WERI-Rb-1 (cell line): Measurements from ENCODE around the gene ADGB.

ENCODE experiments used
- DNase-seq: peaks from one replicate; pipeline ENCODE4 v3.0.0-alpha.2; 2020
- H3K27ac ChIP-seq: fragments of 250-450 bp; sonication (Bioruptor Pico); 2 replicates; pipeline ENCODE4 v1.5.1; 2020; ENCODE audit warnings: mild to moderate bottlenecking, moderate library complexity
- H3K27me3 ChIP-seq: fragments of 250-450 bp; sonication (Bioruptor Pico); 2 replicates; pipeline ENCODE4 v1.5.1; 2021; ENCODE audit warnings: mild to moderate bottlenecking, low read depth, moderate library complexity; ENCODE audit not compliant: insufficient read depth, severe bottlenecking
- H3K36me3 ChIP-seq: fragments of 250-450 bp; sonication (Bioruptor Pico); 2 replicates; pipeline ENCODE4 v1.5.1; 2020; ENCODE audit warnings: mild to moderate bottlenecking, moderate library complexity
- H3K4me3 ChIP-seq: 2 replicates; pipeline ENCODE4 v1.5.1; 2011; ENCODE audit warnings: low read depth, mild to moderate bottlenecking, control low read depth, low read length
- H3K9me3 ChIP-seq: fragments of 250-450 bp; sonication (Bioruptor Pico); 2 replicates; pipeline ENCODE4 v1.5.1; 2021; ENCODE audit warnings: mild to moderate bottlenecking, moderate library complexity; ENCODE audit not compliant: severe bottlenecking
- CTCF ChIP-seq: IDR thresholded peaks from 2 replicates; pipeline ENCODE4 v1.5.1; 2011; ENCODE audit warnings: low read depth, mild to moderate bottlenecking, control low read depth, inconsistent platforms, low read length

The ADGB gene

GRCh38 chr6:146574211-146574610 is 24.6 kb upstream of the ADGB start:
- Histone ChIP-seq H3K27me3 (no peaks in the 10 kb centered on the region), H3K9me3 (no peaks in the 10 kb centered on the region), H3K4me3 (no peak overlapping the region), H3K36me3 (no peaks in the 10 kb centered on the region), H3K27ac (no peak overlapping the region)
- no peak for DNase-seq
- TF ChIP-seq CTCF, result no peak

GRCh38 chr6:146578054-146578453 is 20.7 kb upstream of the ADGB start:
- no peak for TF ChIP-seq CTCF
- Histone ChIP-seq H3K9me3 (no peaks in the 10 kb centered on the region), H3K27ac (no peak overlapping the region), H3K36me3 (no peaks in the 10 kb centered on the region), H3K4me3 (no peak overlapping the region), H3K27me3 (no peaks in the 10 kb centered on the region)
- DNase-seq, result no peak

GRCh38 chr6:146581968-146582367 is 16.8 kb upstream of the ADGB start:
- no peaks in the 10 kb centered on the region for H3K36me3 ChIP-seq
- H3K4me3 ChIP-seq, result no peak overlapping the region

GRCh38 chr6:146582857-146583256 is 15.9 kb upstream of the ADGB start:
- no peak overlapping the region for H3K27ac ChIP-seq
- no peaks in the 10 kb centered on the region for H3K27me3 ChIP-seq
- TF ChIP-seq CTCF, result no peak
- no peak overlapping the region for H3K4me3 ChIP-seq
- H3K36me3 ChIP-seq, result no peaks in the 10 kb centered on the region
- no peak for DNase-seq
- H3K9me3 ChIP-seq, result no peaks in the 10 kb centered on the region

More at GRCh38 chr6:146581968-146582367, 16.8 kb upstream of the ADGB start:
- no peak for TF ChIP-seq CTCF
- Histone ChIP-seq H3K27me3 (no peaks in the 10 kb centered on the region), H3K27ac (no peak overlapping the region), H3K9me3 (no peaks in the 10 kb centered on the region)
- DNase-seq, result no peak

- Histone ChIP-seq H3K9me3 (no peaks in the 10 kb centered on the region), H3K27me3 (no peaks in the 10 kb centered on the region), H3K36me3 (no peaks in the 10 kb centered on the region), H3K4me3 (no peak overlapping the region), H3K27ac (no peak overlapping the region)
- no peak for TF ChIP-seq CTCF
- no peak for DNase-seq
These were observed 14.8 kb upstream of the ADGB start for GRCh38 chr6:146583966-146584365.

- no peak for DNase-seq
- no peak for TF ChIP-seq CTCF
- Histone ChIP-seq H3K9me3 (no peaks in the 10 kb centered on the region), H3K4me3 (no peak overlapping the region), H3K27me3 (no peaks in the 10 kb centered on the region), H3K27ac (no peak overlapping the region), H3K36me3 (no peaks in the 10 kb centered on the region)
These were observed 11.3 kb upstream of the ADGB start for GRCh38 chr6:146587459-146587858.
